Stimulated activated CD8-positive, alpha-beta memory T cell treated with anti-CD3 and anti-CD28 coated beads, Interleukin-12 subunit alpha, Interleukin-12 subunit beta, amount 100 ng/mL, for 24 hours (primary cell): ENCODE results near the gene TSPAN17.

Experiments used
- DNase-seq: peaks from one replicate; pipeline ENCODE4 v3.0.0-alpha.2; 2020; ENCODE audit errors: extremely low read depth

Gene TSPAN17

GRCh38 chr5:176621661-176622079 lies 25.6 kb upstream of the TSPAN17 start:
- DNase-seq: no peak

GRCh38 chr5:176624142-176624541 lies 23.1 kb upstream of the TSPAN17 start:
- no peak for DNase-seq

- DNase-seq: no peak
These were observed 22.3 kb upstream of the TSPAN17 start for GRCh38 chr5:176624938-176625337.

- no peak for DNase-seq
These were observed 21.8 kb upstream of the TSPAN17 start for GRCh38 chr5:176625512-176625911.

- no peak for DNase-seq
These were observed 21.1 kb upstream of the TSPAN17 start for GRCh38 chr5:176625966-176626875.

- no peak for DNase-seq
These were observed 20.4 kb upstream of the TSPAN17 start for GRCh38 chr5:176626876-176627236.

- no peak for DNase-seq
These were observed 19.7 kb upstream of the TSPAN17 start for GRCh38 chr5:176627582-176627981.

- no peak for DNase-seq
These were observed 18.7 kb upstream of the TSPAN17 start for GRCh38 chr5:176628406-176629228.

GRCh38 chr5:176629317-176629852 lies 17.9 kb upstream of the TSPAN17 start:
- DNase-seq: no peak

GRCh38 chr5:176629853-176630680 lies 17.2 kb upstream of the TSPAN17 start, which contains the start of the genes EIF4E1B and SNCB:
Gene EIF4E1B (plus strand): TSS chr5:176630675. CDS start chr5:176642788, 12,113 bp downstream.
Gene SNCB (minus strand): TSS chr5:176630534. CDS start chr5:176629654, 880 bp downstream.
- DNase-seq: no peak

- no peak for DNase-seq
These were observed 16.5 kb upstream of the TSPAN17 start for GRCh38 chr5:176630681-176631222.

GRCh38 chr5:176631383-176632200 lies 15.7 kb upstream of the TSPAN17 start:
- DNase-seq: no peak

GRCh38 chr5:176632745-176633144 lies 14.5 kb upstream of the TSPAN17 start:
- DNase-seq: no peak

- DNase-seq: no peak
These were observed 13.7 kb upstream of the TSPAN17 start for GRCh38 chr5:176633598-176633997.

- no peak for DNase-seq
These were observed 10.9 kb upstream of the TSPAN17 start for GRCh38 chr5:176636426-176636825.

- no peak for DNase-seq
These were observed 9.7 kb upstream of the TSPAN17 start for GRCh38 chr5:176637556-176637955.

GRCh38 chr5:176638437-176638836 lies 8.8 kb upstream of the TSPAN17 start:
- DNase-seq: no peak

- no peak for DNase-seq
These were observed 8.1 kb upstream of the TSPAN17 start for GRCh38 chr5:176639208-176639607.

- DNase-seq: no peak
These were observed 7.3 kb upstream of the TSPAN17 start for GRCh38 chr5:176639981-176640380.

GRCh38 chr5:176640616-176641015 lies 6.7 kb upstream of the TSPAN17 start:
- no peak for DNase-seq
